NCI-H2171 treated with DMSO at 0.1 percent for 48 hours (cell line): ENCODE data around the gene VAPB.
"Not testable (repeated sequence)": the region's sequence is repeated elsewhere in the genome, so short reads cannot be mapped to it uniquely, and the experiment has no call there.

Source experiments
- DNase-seq: peaks from one replicate; lab custom pipeline; 2025; lab: John Stamatoyannopoulos, UW

Gene VAPB

DNA sequence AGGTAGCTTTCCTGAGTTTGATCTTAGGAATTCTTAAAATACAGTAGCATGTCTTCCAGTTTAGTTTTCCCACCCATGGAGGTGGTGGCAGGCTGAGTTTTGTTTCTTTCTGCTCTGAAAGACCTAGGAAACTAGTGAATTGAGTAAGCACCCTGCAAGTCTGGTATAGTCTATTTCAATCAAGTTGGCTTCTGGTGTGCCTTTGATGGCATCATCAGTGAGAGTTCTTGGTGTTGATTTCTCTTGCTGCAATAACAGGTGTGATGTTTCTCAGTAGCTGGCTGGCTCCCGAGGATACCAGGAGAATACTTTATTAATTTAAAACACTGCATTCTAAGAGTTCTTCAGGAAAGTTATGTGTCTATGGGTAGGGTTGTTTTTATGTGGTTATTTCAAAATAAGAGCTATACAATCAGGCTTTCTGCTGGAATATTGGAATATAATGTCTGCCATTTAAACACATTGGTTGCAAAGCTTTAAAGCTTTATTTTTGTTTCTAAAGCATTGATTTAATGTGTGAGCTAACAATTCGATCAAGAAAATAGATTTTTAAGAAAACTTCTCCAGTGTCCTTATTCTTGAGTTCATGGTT is 19.0 kb downstream of the VAPB start:
- DNase-seq, result peak; percentile 7

DNA sequence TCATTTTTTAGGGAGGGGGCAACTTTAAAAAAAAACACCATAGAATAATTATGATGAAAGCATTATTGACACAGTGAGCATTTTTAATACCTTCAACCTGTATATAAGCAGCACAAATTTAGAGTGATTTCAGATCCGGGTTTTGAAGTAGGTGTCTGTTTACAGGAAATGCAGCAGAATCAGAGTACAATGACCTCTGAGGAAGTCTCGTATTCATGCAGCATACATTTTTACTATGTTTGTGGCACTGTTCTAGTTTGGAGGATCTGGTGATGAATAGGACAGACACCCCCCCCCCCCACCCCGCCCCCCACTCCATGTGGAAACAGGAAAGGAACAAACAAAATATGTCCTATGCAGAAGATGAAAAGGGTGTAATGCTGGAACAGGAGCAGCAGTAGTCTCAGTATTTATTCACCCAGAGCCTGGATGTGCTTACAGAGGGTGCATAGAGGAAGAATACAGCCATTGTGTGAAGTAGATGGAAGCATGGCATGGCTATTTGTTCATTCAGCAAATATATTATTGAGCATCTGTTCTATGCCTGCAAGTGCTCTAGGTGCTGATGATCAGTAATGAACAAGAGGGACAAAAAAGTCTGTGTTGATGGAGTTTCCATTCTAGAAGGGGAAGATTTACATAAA is 19.7 kb downstream of the VAPB start:
- DNase-seq, result peak; percentile 15

DNA sequence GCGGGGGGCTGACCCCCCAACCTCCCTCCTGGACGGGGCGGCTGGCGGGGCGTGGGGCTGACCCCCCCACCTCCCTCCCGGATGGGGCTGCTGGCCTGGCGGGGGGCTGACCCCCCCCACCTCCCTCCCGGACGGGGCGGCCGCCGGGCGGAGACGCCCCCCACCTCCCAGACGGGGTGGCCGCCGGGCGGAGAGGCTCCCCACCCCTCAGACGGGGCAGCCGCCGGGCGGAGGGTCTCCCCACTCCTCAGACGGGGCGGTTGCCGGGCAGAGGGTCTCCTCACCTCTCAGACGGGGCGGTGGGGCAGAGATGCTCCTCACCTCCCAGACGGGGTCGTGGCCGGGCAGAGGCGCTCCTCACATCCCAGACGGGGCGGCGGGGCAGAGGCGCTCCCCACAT is 25.2 kb downstream of the VAPB start:
- not testable (repeated sequence) for DNase-seq

DNA sequence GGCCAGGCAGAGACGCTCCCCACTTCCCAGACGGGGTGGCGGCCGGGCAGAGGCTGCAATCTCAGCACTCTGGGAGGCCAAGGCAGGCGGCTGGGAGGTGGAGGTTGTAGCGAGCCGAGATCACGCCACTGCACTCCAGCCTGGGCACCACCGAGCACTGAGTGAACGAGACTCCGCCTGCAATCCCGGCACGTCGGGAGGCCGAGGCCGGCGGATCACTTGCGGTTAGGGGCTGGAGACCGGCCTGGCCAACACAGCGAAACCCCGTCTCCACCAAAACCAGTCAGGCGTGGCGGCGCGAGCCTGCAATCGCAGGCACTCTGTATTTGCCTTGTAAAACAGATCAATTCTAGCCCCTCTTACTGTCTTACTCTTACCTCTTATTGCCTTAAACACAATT is 25.8 kb downstream of the VAPB start:
- DNase-seq, result not testable (repeated sequence)

DNA sequence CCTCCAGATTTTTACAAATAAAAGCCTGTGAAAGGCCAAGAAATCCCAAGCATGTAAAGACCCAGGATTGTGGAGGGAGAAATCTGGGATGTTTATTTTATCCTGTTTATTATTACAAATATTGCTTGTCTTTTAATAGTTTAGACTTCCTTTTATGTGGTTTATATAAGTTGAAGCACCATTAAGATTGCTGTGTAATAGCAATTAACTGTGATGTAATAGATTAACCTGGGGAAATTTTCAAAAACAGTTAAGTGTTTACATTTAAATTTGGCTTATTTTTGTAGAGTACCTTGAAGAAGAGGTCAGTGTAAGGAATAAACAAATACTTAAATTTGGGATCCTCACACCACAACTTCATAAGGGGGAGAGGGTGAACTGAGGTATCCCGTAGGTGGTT is 27.0 kb downstream of the VAPB start:
- DNase-seq, result no peak

DNA sequence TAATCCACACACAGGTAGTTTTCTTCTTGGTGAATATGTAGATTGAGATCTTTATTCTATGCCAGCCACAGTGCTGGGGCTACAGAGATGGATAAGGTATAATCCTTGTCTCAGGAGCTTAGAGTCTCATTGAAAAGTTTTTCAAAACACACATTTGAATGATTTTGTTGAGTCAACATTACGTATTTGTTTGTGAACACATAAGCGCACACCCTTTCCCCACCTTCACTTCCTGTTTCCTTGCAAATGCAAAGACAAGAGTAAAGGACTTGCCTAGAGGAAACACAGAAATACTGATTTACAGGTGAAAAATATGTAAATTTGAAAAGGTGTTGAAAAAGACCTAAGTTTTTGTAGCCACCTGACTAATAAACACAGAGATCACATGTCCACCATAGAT is 27.8 kb downstream of the VAPB start:
- no peak for DNase-seq

DNA sequence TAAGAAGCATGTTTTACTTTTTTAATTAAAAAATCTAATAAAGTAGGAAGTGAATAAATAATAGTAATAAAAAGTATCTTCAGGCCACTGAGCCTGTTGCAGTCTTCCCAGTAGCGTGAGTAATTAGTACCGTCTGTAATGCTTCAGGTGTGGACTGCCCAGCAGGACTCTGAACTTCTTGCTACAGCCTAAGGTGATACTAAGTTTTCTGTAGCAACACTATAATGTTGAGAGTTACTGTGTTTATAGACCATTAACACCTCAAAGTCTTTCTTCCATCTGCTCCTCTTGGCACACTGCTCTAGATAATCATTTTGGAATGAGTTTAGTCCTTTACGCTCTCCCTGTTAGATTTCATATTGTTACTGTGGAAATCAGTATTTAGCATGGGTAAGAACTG is 28.4 kb downstream of the VAPB start:
- no peak for DNase-seq

DNA sequence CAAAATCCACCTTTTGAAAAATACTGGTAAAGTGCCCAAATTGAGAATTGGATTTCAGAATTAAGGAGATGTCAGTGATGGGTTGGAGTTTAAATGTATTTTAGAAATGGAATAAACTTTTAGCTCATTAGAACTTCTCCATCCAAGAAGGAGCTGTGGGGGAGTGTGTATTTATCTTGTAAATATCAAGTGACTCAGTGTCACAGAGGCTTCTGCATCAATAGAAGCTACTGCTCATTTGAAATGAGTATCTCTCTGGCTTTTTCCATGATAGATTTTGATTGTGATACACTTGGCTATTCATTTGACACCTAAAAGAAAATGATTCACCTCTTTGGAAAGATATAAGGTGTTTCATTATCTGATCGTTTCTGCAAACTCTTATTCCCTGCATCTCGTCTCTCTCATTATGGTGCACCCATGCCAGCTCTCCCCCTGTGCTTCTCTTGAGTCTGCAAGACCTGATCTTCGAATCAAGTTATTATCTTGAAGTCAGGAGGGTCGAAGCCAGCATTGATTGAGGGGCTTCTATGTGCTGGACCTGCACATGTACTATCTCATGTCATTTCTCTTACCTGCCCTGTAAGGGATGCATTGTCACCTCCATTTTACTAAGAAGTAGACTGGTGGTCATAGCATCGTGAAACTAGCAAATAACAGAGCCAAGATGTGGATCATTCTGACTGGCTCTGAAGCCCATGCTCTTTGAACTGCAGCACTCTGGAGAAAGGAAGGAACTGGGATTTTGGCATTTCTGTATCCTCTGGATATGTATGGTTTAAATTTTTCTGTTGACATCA is 30.1 kb downstream of the VAPB start:
- DNase-seq, result no peak

DNA sequence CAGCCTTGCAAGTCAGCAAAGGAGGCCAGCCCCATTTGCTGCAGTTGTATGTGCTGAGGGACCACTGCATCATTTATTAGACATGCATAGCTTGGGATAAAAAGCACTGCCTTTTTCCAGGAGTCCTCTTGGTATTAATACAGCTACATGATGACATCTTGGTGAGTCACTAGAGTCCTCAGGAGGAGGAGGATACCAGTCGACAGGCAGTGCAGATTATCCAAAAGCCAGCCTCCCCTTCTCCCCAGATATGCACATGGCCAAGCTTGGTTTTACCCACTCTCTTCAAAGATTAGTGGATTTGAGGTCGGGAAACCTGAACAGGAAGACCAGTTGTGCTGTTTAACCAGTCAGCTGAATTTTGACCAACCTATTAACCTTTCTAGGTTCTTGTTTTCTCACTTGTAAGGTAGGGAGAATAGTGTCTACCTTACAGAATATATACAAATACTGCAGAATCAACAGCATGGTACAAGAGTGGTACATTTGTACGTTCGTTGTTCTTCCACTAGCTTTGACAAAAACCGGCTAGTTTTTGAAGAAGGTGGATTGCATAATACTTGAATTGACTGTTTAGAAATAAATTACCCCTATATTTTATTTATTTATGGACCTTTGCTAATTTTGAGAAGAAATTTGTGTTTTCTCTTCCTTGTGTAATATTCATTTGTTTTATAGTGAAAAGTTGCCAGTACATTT is 31.9 kb downstream of the VAPB start:
- no peak for DNase-seq

DNA sequence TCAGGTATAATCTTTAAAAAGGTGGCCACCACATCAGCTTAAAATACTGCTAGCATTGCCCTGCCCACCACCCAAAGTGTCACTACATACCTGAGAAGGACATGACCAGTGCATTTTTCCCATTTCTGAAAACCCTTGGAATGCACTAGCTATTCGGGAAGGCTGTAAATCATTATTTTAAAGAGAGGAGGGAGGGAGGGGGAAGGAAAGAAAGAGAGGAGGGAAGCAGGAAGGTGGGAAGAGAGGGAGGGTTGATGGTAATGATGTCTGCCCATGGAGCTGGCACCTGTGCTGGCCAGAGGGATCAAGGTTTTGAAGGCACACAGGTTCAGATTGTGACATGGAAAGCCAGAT is 32.4 kb downstream of the VAPB start:
- no peak for DNase-seq

DNA sequence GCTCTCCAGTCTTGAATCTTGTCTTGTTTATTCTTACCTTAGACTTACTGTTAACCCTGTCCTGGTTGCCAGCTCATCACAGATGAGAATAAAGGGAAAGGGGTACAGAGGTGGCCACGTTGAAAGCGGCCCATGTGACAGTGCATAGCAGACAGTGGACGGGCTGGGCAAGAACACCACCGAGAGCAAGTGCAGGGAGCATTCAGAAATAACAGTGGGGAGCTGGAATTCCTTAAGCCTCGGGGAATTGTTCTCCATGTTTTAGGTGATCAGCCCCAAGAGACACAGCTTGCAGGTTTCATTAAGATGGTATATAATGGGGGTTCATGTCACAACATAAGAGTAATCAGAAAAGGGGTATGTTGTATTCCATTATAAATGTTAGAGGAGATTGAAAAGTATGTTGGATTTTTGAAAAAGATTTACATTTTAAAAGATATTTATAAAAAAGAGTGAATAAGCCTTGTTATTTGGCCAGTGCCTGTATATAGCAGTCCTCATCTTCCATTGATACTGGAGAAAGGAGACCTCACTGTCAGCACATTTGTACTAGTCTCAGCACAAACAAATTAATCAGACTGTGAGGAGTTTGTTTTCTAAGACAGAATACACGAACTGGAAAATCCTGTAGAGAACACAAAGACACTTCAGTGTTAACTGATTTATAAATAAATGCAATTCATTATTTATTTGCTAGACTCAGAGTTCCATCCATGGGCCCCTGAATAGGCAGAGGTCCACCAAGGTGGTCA is 35.4 kb downstream of the VAPB start:
- DNase-seq, result no peak

DNA sequence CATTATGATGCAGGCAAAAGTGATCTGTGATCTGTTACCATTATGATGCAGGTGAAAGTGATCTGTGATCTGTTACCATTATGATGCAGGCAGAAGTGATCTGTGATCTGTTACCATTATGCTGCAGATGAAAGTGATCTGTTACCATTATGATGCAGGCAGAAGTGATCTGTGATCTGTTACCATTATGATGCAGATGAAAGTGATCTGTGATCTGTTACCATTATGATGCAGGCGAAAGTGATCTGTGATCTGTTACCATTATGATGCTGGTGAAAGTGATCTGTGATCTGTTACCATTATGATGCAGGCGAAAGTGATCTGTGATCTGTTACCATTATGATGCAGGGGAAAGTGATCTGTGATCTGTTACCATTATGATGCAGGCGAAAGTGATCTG is 38.5 kb downstream of the VAPB start:
- not testable (repeated sequence) for DNase-seq

DNA sequence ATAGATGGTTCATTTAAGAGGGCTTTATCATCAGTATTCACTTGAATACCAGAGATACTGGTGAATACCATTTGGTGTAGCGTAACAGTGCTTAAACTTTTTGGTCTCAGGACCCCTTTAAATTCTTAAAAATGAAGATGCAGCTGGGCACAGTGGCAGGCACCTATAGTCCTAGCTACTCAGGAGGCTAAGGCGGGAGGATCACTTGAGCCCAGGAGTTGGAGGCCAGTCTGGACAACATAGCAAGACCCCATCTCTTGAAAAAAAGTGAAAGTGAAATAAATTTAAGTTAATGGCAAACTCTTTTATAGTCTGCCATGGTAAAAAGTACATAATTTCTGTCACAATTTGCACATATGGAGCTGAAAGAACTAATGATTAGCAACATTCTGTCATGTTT is 39.3 kb downstream of the VAPB start:
- DNase-seq, result no peak

DNA sequence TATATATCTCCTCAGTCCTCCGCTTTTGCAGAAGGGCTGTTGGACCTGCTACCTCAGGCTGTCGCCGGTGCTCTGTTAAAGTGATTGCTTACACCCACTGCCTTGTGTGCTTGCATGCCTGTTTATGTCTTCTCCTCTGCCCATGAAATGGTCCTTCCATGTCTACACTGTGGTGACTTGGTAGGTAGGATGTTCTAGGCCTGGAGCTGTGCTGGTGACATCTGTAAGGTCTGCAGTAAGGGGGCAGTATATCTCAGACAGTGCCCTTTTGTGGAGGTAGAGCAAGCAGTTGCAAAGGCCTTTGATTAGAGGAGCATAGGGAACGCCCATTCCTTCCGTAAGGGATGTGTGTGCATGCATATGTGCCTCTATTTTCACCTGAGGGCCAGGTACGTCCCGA is 40.3 kb downstream of the VAPB start:
- no peak for DNase-seq

DNA sequence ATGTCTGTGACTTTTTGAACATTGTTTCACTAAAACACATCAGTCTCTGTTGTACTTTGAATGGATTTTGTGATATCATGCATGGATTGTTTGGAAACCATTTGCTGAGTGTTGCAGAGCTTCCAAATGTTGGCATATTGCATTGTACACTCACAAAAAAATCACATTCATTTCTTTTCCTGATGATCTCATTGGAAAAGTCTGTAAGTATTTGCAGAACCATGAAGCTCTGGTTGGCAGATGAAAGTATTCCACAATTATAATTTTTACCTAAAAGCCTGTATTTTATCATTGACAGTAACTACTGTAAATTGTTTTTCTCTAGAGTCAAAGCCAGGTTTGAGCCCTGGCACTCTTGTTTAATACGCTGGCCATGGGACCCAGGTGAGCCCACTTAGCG is 42.1 kb downstream of the VAPB start:
- no peak for DNase-seq

DNA sequence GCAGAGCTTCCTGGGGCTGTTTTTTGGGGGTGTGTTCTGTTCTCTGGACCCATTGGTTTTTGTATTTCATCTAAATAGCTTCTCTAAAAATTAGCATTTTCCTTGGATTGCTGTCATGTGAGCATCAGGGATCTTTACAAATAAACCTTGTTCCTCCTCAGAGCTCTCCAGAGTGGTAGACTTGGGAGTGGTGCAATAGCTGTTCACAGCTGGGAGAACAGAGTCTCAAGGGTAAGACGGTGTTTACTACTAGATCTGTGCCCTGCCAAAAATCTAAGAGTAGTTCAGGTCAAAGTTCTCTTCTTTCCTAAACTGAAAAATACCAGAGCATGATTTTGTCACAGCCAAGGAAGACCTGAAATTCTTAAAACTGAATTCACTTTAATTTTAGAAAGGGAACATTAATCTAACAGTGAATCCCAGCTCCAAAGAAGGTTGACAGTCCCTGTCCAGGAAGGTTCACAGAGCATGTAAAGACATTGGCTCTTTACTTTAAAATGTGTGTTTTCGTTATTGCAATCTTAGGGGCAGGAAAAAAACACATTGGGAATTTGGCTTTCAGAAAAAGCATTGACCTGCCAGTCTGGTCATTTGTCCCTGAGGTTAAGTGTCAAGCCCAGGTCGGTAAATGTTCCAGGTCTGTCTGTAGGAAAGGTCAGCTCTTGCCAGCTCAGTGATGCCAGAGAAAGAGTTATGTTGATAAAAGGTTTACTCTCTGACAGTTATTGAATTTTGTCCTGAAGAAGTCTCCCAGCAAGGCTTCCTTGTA is 43.3 kb downstream of the VAPB start:
- no peak for DNase-seq

DNA sequence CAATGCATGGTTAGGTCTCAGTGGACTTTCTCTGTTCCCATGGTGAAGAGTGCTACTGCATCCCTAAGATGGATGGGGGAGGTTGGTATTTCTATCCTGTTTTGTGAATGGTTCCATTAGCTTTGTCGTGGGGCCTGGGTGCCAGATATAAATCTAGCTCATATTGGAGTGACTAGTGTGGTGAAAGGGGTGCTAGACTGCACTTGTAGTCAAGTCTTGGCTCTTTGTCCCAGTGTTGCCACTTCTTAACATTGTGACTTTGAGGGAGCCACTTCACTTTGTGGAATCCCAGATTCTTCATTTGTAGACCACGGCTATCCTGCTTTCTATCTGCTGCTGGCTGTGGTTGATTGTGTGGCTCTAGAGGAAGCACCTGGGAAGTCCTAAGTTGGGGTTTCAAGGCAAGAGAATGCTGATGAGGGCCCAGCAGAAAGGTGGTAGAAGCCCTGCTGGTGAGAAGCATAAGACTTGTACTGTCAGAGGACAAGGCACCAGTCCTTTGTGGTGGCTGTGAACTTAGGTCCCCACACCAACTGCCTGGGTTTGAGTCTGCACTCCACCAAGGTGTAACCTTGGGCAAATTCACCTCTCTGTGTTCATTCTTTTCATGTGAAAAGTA is 44.1 kb downstream of the VAPB start:
- no peak for DNase-seq

DNA sequence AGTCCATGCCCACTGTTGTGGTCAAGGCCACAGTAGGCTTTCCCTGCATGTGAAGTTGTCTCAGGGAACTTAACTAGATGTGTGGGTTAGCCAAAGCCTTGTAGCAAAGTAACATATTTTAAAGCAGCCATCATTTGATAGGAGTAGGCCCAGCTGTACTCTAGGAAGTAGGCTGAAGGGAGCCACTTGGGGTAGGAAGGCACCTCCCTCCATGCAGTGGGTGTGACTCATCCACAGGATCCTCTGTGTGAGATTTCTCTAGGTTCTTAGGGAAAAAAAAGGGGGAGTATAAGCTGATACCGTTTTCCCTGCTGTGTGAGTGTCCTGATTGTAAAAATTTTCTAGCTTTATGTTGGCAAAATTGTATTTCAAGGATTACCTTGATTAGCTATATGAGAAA is 44.7 kb downstream of the VAPB start:
- DNase-seq, result no peak

DNA sequence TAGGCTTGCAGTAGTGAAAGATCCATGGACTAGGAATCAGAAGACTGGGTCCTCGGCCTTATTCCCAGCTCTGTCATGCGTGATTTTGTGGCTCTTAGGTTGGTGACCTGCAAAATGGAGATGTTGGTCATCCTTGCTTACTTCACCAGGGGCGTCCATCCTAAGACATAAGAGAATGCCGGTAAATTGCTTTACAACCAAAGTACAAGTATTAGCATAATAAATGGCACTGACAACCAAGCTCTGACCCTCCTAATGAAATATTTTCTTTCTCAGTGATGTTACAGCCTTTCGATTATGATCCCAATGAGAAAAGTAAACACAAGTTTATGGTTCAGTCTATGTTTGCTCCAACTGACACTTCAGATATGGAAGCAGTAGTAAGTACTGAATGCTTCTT is 45.3 kb downstream of the VAPB start:
- no peak for DNase-seq

DNA sequence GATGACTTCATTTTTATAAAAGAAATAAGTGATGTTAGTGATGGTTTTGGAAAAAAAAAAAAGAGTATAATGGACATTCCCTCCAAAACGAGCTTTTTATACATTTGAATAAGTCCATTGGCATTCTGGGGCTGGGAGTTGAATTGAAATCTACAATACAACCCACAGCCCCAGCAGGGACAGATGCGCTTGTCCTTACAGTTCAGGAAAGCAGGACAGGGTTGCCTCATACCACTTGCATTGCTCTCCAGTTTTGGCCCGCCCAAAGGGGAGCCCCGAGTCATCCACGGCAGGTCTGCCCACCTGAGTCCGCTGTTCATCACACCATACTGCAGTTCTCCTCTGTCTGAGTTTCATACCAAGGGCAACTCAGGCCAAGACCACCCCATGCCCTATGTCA is 46.2 kb downstream of the VAPB start:
- DNase-seq, result no peak
